DND-41 (cell line): ENCODE data around the gene TNXB.
"Not testable (repeated sequence)": the region's sequence is repeated elsewhere in the genome, so short reads cannot be mapped to it uniquely, and the experiment has no call there.

Experiments
- CTCF ChIP-seq: IDR thresholded peaks from 2 replicates; pipeline ENCODE4 v1.5.1; 2012; ENCODE audit warnings: borderline replicate concordance, low read length, moderate library complexity, mild to moderate bottlenecking; ENCODE audit not compliant: poor library complexity, severe bottlenecking; ENCODE audit errors: extremely low read depth
- EZH2 ChIP-seq: IDR thresholded peaks from 3 replicates; pipeline ENCODE4 v1.6.1; 2012; ENCODE audit warnings: borderline replicate concordance, low read depth, mild to moderate bottlenecking, moderate library complexity, low read length, inconsistent platforms; ENCODE audit not compliant: severe bottlenecking

- not testable (repeated sequence) for TF ChIP-seq CTCF, EZH2
Measured at GRCh38 chr6:32028631-32029030, 80.5 kb downstream of the TNXB start.
